GM21390 (cell line): ENCODE data around the gene OR10J5.

Experiments used
- ATAC-seq: cut with Tn5 transposase; IDR thresholded peaks from one replicate; pipeline ENCODE4 v1.9.1; 2021; ENCODE audit not compliant: unreplicated experiment

The OR10J5 gene

DNA sequence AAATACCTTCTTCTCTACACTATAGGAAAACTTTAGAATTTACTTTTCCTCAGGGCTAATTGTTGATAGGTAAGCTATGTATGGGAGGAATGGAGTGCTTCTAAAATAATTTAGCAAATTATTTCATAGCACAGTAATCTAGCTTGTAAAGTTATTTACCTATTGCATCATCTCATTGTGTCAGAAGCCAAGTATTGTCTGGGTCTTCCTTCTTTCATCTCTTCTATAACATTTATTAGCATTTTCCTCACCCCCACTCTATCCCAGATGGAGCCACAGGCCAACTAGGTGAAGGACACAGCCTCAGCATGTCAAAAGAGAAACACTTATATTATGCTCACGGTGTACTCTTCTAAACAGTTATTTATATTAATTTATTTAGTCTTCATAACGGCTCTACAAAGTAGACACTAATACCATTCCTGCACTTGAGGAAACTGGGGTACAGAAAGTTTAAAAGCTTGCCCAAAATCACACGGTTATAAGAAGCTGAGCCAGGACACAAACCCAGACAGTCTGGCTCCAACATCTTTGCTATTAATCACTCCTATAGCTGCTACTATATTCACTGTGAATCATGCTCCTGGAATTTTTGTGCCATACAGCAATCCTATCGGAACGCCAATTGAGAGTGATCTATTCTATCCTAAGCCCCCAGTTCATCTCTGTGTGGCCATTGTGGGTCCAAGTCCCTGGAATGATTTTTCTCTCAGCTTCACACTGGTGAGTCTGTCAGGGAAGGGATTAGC, 43.1 kb downstream of the OR10J5 start:
- no peak for ATAC-seq
